CD4-positive, CD25-positive, alpha-beta regulatory T cell (primary cell): ENCODE measurements around the gene ZFYVE21. TPM values are rescaled to one million over a fixed set of nuclear protein-coding genes. Genes with fewer than 3 reads are reported as not detected.

Experiments used
- ATAC-seq, 2 donors: fragments of 150-1000 bp; cut with Tn5 transposase; one replicate each; pipeline ENCODE4 v1.10.0; 2021; ENCODE audit warnings: low read depth in 2 of 2, moderate number of reproducible peaks in 2 of 2, moderate library complexity in 1 of 2
- DNase-seq, 3 donors: peaks; one replicate each; pipeline versions ENCODE4 v3.0.0 to v3.0.0-alpha.2; 2012 to 2022; ENCODE audit warnings: mixed read lengths in 1 of 3
- H3K27ac ChIP-seq: one replicate; pipeline ENCODE4 v1.7.0; 2013; ENCODE audit warnings: mild to moderate bottlenecking, low read length; ENCODE audit not compliant: insufficient read depth, poor library complexity, severe bottlenecking
- H3K27me3 ChIP-seq: one replicate; pipeline ENCODE4 v1.7.0; 2013; ENCODE audit warnings: low read length; ENCODE audit not compliant: control insufficient read depth, insufficient read depth
- H3K36me3 ChIP-seq: one replicate; pipeline ENCODE4 v1.7.0; 2013; ENCODE audit warnings: mild to moderate bottlenecking, low read length, moderate library complexity; ENCODE audit not compliant: control insufficient read depth, insufficient read depth
- H3K4me1 ChIP-seq: 2 replicates; pipeline ENCODE4 v1.7.0; 2013; ENCODE audit warnings: mild to moderate bottlenecking, low read length; ENCODE audit not compliant: insufficient read depth, control insufficient read depth, poor library complexity, severe bottlenecking
- H3K4me3 ChIP-seq: one replicate; pipeline ENCODE4 v1.7.0; 2013; ENCODE audit warnings: low read depth, mild to moderate bottlenecking, low read length, moderate library complexity
- H3K9me3 ChIP-seq, 2 experiments: 1 replicate in 1 of 2; 2 replicates in 1 of 2; pipeline ENCODE4 v1.7.0; 2013; ENCODE audit warnings: low read length in 2 of 2, mild to moderate bottlenecking in 1 of 2, moderate library complexity in 1 of 2; ENCODE audit not compliant: control insufficient read depth in 2 of 2
- H3K27ac Mint-ChIP-seq, 3 donors: one replicate each; pipeline ENCODE4 v1.8.0; 2020 to 2022; ENCODE audit warnings: mild to moderate bottlenecking in 3 of 3, mixed read lengths in 3 of 3, moderate library complexity in 2 of 3
- H3K27me3 Mint-ChIP-seq: one replicate; pipeline ENCODE4 v1.8.0; 2022; ENCODE audit warnings: mild to moderate bottlenecking, mixed read lengths
- H3K36me3 Mint-ChIP-seq: one replicate; pipeline ENCODE4 v1.8.0; 2020; ENCODE audit warnings: mixed read lengths
- H3K4me1 Mint-ChIP-seq, 4 donors: one replicate each; pipeline ENCODE4 v1.8.0; 2020 to 2022; ENCODE audit warnings: mixed read lengths in 4 of 4, mild to moderate bottlenecking in 1 of 4
- H3K4me3 Mint-ChIP-seq, 4 donors: one replicate each; pipeline ENCODE4 v1.8.0; 2020 to 2022; ENCODE audit warnings: mild to moderate bottlenecking in 4 of 4, mixed read lengths in 4 of 4, moderate library complexity in 3 of 4
- H3K9me3 Mint-ChIP-seq, 7 donors: one replicate each; pipeline ENCODE4 v1.8.0; 2020 to 2022; ENCODE audit warnings: mixed read lengths in 7 of 7, mild to moderate bottlenecking in 3 of 7, moderate library complexity in 2 of 7
- polyA plus RNA-seq, 4 donors: library from polyadenylated mRNA; unstranded; fragments of 300-500 nt; fragmentation: Illumina TruSeq; gene quantifications; one replicate each; pipeline ENCODE4 v1.2.3, GENCODE V29; 2021
- total RNA-seq: library from RNA; stranded (reverse); gene quantifications from one replicate; pipeline ENCODE4 v1.2.3, GENCODE V29; 2022

ZFYVE21 gene
- total and polyA plus RNA-seq, 5 donors from 2014 or later: 12.1 to 25.0 (median 15.1) TPM

GRCh38 chr14:103693515-103693914, 22.1 kb upstream of the ZFYVE21 start:
- no peak overlapping the region for H3K27ac ChIP-seq
- H3K36me3 ChIP-seq: peaks cover 59% of the 10 kb centered on the region
- Mint-ChIP-seq H3K36me3 (peaks cover 23% of the 10 kb centered on the region), H3K9me3 (no peaks in the 10 kb centered on the region), H3K4me3 (no peak overlapping the region), H3K27me3 (no peaks in the 10 kb centered on the region), H3K27ac (no peak overlapping the region), H3K4me1 (peaks cover 4 to 21% (median 11%) of the 10 kb centered on the region in 4 donors)
- ATAC-seq: no peak
- H3K27me3 ChIP-seq: no peaks in the 10 kb centered on the region
- H3K9me3 ChIP-seq: no peaks in the 10 kb centered on the region
- no peaks in the 10 kb centered on the region for H3K4me1 ChIP-seq
- H3K4me3 ChIP-seq: no peak overlapping the region
- no peak for DNase-seq

GRCh38 chr14:103694572-103695026, 21.0 kb upstream of the ZFYVE21 start:
- Histone ChIP-seq H3K9me3 (no peaks in the 10 kb centered on the region), H3K27ac (no peak overlapping the region), H3K36me3 (peaks cover 48% of the 10 kb centered on the region), H3K4me1 (no peaks in the 10 kb centered on the region), H3K27me3 (no peaks in the 10 kb centered on the region), H3K4me3 (no peak overlapping the region)
- peaks cover 4 to 21% (median 8%) of the 10 kb centered on the region in 4 donors for H3K4me1 Mint-ChIP-seq
- H3K36me3 Mint-ChIP-seq: peaks cover 18% of the 10 kb centered on the region
- DNase-seq: no peak
- H3K27me3 Mint-ChIP-seq: no peaks in the 10 kb centered on the region
- no peak overlapping the region for H3K27ac Mint-ChIP-seq
- ATAC-seq: no peak
- no peak overlapping the region for H3K4me3 Mint-ChIP-seq
- no peaks in the 10 kb centered on the region for H3K9me3 Mint-ChIP-seq

- Mint-ChIP-seq H3K9me3 (no peaks in the 10 kb centered on the region), H3K36me3 (peaks cover 12% of the 10 kb centered on the region), H3K27me3 (no peaks in the 10 kb centered on the region), H3K27ac (peak overlapping the region in 2 of 3 donors; percentile 46 to 56), H3K4me1 (peaks cover 4 to 21% (median 7%) of the 10 kb centered on the region in 4 donors), H3K4me3 (no peak overlapping the region)
- peaks cover 45% of the 10 kb centered on the region for H3K36me3 ChIP-seq
- H3K4me3 ChIP-seq: no peak overlapping the region
- no peak overlapping the region for H3K27ac ChIP-seq
- no peaks in the 10 kb centered on the region for H3K27me3 ChIP-seq
- no peaks in the 10 kb centered on the region for H3K9me3 ChIP-seq
- H3K4me1 ChIP-seq: no peaks in the 10 kb centered on the region
- DNase-seq: no peak
- no peak for ATAC-seq
These were observed 20.1 kb upstream of the ZFYVE21 start for GRCh38 chr14:103695296-103696069.

GRCh38 chr14:103696070-103696402, 19.6 kb upstream of the ZFYVE21 start:
- DNase-seq: no peak
- H3K36me3 ChIP-seq: peaks cover 40% of the 10 kb centered on the region
- Mint-ChIP-seq H3K36me3 (peaks cover 11% of the 10 kb centered on the region), H3K4me1 (peaks cover 4 to 21% (median 7%) of the 10 kb centered on the region in 4 donors), H3K4me3 (peak overlapping the region in 1 of 4 donors; percentile 34), H3K27me3 (no peaks in the 10 kb centered on the region), H3K27ac (peak overlapping the region in 1 of 3 donors; percentile 69), H3K9me3 (no peaks in the 10 kb centered on the region)
- no peak overlapping the region for H3K4me3 ChIP-seq
- H3K27me3 ChIP-seq: no peaks in the 10 kb centered on the region
- no peaks in the 10 kb centered on the region for H3K4me1 ChIP-seq
- ATAC-seq: no peak
- no peak overlapping the region for H3K27ac ChIP-seq
- no peaks in the 10 kb centered on the region for H3K9me3 ChIP-seq

GRCh38 chr14:103696466-103697071, 19.0 kb upstream of the ZFYVE21 start:
- Mint-ChIP-seq H3K27ac (peak overlapping the region in 1 of 3 donors; percentile 69), H3K27me3 (no peaks in the 10 kb centered on the region), H3K4me3 (peak overlapping the region in 1 of 4 donors; percentile 34), H3K4me1 (peaks cover 4 to 21% (median 7%) of the 10 kb centered on the region in 4 donors), H3K36me3 (peaks cover 11% of the 10 kb centered on the region), H3K9me3 (no peaks in the 10 kb centered on the region)
- no peak for ATAC-seq
- H3K27me3 ChIP-seq: no peaks in the 10 kb centered on the region
- peaks cover 39% of the 10 kb centered on the region for H3K36me3 ChIP-seq
- no peak overlapping the region for H3K4me3 ChIP-seq
- DNase-seq: no peak
- H3K9me3 ChIP-seq: no peaks in the 10 kb centered on the region
- no peaks in the 10 kb centered on the region for H3K4me1 ChIP-seq
- no peak overlapping the region for H3K27ac ChIP-seq

- DNase-seq (no peak), ATAC-seq (no peak)
- Mint-ChIP-seq H3K27me3 (no peaks in the 10 kb centered on the region), H3K4me3 (peak overlapping the region in 1 of 4 donors; percentile 4), H3K9me3 (no peaks in the 10 kb centered on the region), H3K36me3 (peaks cover 11% of the 10 kb centered on the region), H3K27ac (peak overlapping the region in 1 of 3 donors; percentile 25), H3K4me1 (peaks cover 4 to 21% (median 7%) of the 10 kb centered on the region in 4 donors)
- Histone ChIP-seq H3K36me3 (peaks cover 35% of the 10 kb centered on the region), H3K27me3 (no peaks in the 10 kb centered on the region), H3K4me3 (no peak overlapping the region), H3K27ac (no peak overlapping the region), H3K9me3 (no peaks in the 10 kb centered on the region), H3K4me1 (no peaks in the 10 kb centered on the region)
These were observed 18.4 kb upstream of the ZFYVE21 start for GRCh38 chr14:103697206-103697602.

GRCh38 chr14:103697603-103698379, 17.8 kb upstream of the ZFYVE21 start:
- H3K27me3 ChIP-seq: no peaks in the 10 kb centered on the region
- DNase-seq: no peak
- H3K4me3 ChIP-seq: no peak overlapping the region
- Mint-ChIP-seq H3K36me3 (peaks cover 14% of the 10 kb centered on the region), H3K27ac (peak overlapping the region in 2 of 3 donors; percentile 18 to 25), H3K4me1 (peaks cover 4 to 21% (median 7%) of the 10 kb centered on the region in 4 donors), H3K4me3 (no peak overlapping the region), H3K27me3 (no peaks in the 10 kb centered on the region), H3K9me3 (no peaks in the 10 kb centered on the region)
- H3K36me3 ChIP-seq: peaks cover 37% of the 10 kb centered on the region
- H3K9me3 ChIP-seq: no peaks in the 10 kb centered on the region
- H3K27ac ChIP-seq: no peak overlapping the region
- H3K4me1 ChIP-seq: no peaks in the 10 kb centered on the region
- ATAC-seq: no peak
